NCI-H187 treated with DMSO at 0.1 percent for 48 hours (cell line): ENCODE data around the gene IRF2BPL.
A peak's percentile ranks its signal among the peaks of the same experiment; 100 is the strongest.
"Not testable (repeated sequence)": the region's sequence is repeated elsewhere in the genome, so short reads cannot be mapped to it uniquely, and the experiment has no call there.

Experiments
- DNase-seq: peaks from one replicate; lab custom pipeline; 2025; lab: John Stamatoyannopoulos, UW

The IRF2BPL gene

DNA sequence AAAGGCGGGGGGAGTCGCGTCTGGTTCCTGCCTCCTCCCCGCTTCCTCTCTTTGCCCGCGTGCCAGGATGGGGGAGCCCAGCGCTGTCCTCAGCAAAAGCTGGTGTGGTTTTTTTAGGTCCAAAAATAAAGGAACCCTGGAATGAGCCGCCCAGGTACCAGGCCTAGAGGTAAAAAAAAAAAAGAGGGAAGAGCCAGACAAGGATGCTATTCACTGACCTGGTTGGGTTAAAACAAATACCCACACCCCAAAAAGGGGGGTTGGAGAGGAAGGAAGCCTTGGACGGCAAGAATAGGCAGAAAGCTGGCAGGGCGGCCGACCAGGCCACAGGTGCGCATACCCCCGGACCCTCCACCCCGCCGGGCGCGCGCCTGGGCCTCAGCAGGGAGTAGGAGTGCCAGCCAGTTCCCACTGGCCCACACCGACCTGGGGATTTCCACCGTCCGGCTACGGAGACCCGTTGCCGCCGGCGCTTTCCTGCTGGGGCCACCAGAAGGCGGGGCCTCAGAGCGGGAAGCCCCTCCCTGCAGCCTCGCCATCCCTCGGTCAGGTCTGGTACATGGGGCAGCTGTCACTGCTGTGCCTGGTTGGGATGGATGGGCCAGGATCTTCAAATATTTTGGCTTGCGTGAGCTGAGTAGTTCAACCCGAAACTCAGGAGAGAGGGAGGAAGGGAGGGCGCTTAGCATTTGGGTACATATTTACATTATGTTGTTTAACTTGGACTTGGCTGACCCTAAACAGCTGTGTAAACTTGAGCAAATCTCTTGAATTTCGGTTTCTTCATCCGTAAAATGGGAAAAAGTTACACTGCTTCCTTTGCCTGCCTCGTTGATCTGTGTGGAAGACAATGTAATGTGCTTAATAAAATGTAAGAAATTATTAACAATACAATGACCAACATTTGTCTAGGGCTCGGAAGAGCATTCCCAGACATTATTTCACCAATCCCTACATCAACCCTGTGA lies 5.4 kb upstream of the IRF2BPL start:
- DNase-seq, result no peak

DNA sequence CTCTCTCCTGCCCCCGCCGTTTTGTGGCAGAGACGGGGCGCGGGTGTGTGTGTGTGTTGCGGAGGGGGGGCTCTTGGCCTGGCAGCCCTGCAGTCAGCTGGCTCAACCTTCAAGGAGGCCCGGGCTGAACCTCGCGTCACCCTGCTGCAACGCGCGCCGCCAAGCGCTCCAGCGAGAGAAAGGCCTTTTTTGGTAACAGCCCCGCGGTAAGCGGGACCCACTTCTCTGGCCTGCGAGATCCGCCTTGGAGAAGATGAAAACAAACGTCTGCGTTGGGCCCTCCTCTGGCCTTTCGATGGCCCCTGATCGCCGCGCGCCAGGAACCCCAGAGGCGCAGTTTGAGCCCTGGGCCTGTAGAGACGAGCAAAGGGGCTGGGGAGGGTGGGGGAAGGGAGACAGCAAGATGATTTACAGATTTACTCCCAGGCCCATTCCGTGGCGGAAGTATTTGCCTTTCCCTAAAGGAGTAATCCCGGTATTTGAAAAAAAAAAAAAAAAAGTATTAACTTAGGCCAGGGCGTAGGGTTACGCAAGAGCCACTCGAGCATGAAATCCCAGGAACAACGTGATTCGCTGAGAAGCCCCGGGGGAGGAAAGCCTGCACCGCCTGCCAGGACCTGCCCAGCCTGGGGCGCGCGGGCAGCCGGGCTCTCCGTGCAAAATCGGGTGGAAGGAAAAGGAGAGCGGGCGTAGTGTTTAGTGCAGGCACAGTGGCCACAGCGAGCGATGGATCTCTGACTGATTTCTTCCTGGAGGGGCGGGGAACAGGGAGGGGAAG lies 4.5 kb upstream of the IRF2BPL start:
- DNase-seq, result peak; percentile 90

DNA sequence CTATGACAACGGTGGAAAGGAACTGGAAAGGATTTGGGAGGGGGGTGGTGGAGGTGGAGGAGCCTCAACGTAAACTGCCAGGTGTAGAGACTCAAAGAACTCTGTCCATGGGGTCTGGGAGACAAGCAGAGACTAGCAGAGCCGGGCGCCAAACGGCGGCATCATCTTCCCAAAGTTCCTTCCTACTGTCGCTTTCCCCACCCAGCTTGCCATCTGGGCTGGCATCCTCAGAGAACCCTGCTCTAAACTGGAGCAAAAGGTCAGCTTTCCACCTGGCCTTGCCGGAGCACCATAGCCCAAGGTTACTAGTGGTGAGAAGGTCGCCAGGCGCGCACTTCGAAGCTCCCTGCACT lies 4.0 kb upstream of the IRF2BPL start:
- no peak for DNase-seq

DNA sequence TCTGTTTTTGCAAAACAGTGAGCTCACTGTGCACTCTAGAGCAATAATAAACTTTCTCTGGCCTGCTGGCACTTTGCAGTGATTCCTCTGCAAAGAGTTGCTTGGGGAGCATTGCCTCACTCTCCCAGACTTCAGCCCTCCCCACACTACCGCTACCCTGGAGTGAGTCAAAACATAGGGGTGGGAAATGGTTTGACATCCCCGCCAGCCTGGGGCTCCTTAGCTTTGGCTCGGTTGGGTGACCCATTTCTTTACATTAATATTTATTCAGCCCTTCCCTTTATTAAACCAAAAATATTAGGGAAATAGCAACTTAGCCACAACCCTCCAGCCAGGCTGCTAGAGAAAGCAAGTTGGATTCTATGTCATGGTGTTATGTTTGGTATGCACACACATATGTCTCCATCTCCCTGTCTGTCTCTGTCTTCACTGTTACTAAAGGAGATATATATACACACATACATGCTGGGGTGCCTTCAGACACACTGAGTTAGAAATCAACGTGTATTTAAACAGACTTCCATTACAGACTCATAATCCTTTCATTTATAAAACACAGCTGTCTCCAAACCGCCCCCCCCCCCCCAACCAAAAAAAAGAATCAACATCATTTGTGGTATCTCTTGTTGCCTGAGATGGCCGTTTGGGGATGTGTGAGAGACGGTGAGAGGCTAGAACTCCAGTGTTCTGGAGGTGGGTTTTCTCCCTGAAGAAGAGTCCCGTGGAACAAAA lies 3.4 kb upstream of the IRF2BPL start:
- DNase-seq, result no peak

DNA sequence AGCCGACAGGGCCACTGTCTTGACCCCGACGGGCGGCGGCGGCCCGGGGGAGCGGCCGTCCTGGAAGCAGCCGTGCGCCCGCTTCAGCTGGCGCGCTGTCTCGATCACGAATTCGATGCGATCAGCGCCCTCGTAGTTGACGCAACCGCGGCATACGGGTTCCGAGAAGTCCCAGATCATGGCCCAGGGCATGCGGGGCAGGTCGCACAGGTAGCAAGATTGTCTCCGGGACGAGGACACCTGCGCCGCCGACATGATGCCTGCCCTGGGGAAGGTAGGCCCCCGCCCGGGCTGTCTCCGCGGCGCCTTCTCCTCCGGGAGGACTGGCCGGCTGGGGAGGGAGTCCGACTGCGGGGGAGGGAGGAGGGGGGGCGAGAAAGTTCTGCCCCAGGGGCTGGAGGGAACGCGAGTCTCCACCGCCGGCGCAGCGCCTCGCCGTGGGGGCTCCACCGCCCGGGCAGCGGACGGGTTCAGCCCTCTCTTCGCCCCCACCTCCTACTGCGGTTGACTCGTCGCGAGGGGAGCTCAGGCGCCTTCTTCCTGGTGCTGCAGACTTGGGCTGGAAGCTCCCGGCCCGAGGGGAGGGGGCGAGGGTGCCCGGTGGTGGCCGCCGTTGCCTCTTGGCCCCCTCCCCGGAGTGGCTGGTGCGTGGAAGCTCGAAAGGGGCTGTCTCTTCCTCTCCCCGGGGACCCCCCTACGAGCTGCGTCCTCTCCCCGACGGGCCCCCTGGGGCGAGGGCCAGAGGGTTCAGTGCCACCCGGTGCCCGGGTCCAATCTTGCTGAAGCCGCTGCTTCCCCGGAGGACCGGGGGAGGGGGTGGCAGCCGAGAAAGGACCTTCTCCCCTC lies 747 bp downstream of the IRF2BPL start:
- DNase-seq, result no peak

DNA sequence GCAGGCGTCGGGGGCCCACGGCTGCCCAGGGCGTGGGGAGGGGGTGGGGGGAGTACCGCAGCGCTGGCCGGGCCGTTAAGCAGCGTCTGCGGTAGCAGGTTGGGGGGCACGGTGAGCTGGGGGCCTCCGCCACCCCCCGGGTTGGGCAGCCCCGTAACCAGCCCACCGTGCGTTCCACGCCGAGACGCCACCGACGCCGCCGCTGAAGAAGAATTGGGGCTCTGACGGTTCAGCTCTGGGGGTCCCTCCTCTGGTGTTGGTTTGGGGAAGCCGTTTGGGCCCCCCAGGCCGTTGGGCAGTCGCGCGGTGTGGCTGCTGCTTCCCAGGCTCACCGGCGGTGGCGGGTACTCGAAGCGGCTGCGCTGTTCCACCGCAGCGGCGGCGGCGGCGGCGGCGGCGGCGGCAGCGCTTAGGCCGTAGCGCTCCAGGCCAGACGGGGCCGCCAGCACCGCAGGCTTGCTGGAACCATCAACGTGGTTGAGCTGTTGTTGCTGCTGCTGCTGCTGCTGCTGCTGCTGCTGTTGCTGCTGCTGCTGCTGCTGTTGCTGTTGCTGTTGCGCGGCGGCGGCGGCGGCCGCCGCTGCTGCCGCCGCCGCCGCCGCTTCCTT lies 1.5 kb downstream of the IRF2BPL start:
- DNase-seq, result no peak

DNA sequence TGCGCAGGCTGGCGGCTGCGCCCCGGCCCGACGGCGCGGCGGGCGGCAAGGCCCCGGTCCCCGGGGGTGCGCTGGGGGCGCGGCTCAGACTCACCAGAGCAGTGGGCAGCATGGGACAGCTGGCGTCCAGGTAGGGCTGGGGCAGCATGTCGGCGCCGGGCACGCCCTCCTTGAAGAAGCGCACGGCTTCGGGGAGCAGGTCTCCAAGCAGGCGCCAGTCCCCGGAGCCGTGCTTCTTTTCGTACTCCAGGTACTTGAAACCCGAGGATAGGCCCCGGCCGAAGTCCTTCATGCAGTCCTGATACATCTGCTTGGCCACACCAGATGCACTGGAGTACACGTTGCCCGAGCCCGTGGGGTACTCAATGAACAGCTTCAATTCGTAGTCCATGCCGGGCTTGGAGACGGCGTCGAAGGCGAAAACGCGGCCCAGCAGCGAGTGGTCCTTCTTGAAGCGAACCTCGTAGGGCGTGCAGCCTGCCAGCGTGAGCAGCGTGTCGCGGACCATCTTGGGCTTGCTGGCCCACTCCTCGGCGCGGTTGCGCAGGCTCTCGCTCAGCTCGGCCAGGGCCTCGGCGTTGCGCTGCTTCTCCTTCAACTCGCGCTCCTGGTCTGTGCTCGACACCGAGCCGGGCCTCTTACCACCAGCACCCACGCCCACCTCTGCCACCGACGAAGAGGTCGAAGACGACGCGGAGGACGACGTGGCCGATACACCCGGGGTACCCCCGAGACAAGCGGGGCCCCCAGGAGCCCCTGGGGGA lies 2.2 kb downstream of the IRF2BPL start:
- no peak for DNase-seq

DNA sequence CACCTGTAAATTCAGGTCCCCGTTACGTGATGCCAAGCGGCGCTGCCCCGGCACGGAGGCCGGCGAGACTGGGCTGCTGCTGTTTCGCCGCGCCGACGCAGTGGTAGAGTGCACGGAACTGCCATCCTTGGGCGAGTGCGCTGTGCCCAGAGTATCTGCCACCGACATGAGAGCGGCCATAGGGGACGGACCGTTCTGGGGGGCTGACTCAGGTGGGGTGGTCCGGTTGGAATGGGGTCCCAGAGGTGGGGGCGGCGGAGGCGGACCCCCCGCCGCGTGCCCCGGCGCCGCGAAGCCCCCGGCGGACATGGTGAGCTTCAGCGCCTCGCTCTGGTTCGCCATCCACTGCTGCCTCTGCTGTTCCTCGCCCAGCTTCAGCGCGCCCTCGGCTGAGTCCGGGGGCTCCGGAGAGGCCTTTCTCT lies 2.8 kb downstream of the IRF2BPL start:
- DNase-seq, result no peak

DNA sequence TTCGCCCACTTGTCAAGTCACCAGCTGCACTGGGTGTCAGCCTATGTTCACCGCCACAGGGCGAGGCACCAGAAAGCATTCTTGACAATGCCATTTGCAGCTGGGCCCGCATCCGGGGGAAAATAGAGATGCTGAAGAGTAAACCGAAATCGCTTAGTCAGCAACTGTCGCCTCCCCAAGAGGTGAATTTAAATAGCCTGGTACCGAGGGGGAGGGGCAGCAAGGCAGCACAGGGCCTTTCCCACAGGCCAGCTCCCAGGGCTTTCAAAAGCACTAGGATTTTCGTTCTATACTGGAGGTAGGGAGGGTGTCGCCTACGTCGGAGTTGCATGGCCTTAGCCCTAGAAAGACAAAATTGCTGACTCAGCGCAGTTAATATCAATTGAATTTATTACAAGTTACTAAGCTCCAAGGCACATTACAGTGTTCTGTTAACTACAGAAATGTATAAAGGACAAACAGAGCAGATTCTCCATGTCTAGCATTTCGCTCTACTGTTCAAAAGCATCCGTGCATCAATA lies 4.3 kb downstream of the IRF2BPL start:
- peak; percentile 76 for DNase-seq

DNA sequence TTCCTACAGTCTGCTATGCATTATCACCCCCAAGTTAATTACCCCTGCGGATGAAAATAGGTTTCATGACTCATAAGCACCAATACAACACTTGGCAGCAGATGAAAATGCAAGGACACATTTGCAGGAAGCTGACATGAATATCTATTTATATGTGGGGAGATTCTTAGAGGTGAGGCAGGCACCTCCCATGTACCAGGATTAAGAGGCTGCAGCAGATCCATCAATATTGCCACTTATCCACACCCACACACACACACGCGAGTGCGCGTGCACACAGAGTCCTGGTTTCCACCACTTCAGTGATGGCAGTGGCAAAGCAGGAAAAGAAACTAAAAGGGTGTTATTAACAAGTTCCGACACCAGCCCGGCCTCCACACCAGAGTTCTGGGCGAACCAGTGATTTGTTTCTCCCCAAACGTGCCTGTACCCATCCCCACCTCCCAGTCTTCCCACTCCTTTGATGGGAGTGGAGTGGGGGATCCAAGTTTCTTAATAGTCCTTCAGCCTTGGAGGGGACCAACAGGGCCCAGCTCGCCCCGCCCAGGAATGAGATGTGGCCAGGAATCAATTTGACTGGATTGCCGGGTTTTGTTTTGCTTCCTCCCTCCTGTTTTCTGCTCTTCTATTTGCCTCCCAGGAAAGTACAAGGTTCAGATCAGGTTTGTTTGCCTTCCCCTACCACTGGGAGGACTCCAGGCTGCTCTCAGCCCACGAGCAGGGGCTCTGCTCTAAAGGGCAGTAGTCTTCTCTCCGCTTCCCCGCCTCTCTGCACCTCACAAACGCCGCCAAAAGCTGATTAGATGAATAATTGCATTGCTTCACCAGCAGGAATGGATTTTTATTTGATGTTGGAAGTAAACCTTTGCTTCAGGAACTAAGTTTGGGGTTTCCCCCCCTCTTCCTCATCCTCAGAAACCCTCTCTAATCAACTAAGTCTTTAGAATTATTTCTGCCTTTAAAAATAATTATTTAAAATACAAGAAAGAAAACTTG lies 5.2 kb downstream of the IRF2BPL start:
- no peak for DNase-seq

DNA sequence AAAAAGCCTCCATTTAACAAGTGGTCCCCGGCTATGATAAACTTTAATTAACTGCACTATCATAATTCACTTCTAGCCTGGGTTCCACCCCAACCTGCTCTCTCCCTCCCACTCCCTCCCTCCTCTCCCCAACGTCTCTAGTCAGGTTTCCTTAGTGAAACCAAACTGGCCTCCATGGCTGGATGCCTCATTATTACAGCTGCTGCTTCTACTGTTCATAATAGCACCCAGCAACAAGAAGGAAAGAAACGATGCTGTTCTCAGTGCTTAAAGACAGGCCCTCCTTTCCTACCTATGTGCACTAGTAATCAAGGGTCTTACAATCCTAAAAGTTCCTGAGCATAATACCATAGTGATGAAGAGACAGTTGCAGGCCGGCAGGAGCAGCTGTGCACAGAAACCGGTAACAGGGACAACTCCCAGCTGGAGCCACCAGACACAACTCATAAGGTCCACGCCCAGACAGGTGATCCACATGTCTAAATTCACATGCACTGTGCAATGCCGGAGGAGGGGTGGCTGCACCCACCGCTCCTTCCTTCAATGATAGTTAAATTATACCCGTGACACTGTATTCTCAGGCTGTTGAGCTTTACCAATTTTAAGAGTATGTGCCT lies 6.2 kb downstream of the IRF2BPL start:
- DNase-seq, result peak; percentile 62

DNA sequence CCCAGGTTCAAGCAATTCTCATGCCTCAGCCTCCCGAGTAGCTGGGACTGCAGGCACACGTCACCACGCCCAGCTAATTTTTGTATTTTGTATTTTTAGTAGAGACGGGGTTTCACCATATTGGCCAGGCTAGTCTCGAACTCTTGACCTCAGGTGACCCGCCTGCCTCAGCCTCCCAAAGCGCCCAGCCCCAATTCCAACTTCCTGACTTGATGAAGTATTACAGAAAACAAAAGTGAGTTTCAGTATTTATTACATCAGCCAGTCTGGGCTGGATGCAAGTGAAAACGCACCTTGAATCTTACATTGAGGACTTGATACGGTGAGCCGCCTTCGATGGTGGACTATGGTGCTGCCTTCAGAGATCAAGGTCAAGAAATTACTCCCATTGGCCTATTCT lies 7.1 kb downstream of the IRF2BPL start:
- DNase-seq, result not testable (repeated sequence)

DNA sequence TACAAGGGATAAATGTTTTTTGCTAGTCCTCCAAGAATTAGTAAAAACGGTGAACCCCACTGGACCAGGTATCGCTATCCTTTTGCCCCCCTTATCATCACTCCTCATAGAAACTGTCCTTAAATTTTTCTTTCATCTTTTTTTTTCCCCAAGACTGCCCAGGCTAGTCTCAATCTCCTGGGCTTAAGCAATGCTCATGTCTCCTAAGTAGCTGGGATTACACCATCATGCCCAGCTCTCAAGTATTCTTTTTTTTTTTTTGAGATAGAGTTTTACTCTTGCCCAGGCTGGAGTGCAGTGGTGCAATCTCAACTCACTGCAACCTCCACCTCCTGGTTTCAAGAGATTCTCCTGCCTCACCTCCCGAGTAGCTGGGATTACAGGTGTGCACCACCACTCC lies 9.7 kb downstream of the IRF2BPL start:
- DNase-seq, result no peak

DNA sequence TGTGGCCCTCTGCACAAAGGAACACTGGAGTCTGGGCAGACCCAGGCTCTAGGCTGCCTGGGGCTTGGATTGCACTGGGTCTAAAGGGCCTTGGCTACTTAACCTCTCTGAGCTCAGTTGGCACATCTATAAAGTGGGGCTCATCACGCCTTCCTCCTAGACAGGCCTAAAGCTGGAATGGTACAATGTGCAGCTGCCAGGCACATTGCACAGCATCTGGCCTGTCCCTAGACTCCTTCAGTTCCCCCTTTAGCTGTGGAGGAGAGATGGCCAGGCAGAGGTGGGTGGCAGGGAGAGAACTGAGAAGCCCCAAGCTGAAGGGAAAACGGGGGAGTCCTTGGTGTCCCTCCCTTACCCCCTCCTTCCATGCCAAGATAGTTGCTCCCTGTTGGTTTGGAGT lies 10.8 kb downstream of the IRF2BPL start:
- DNase-seq, result no peak

DNA sequence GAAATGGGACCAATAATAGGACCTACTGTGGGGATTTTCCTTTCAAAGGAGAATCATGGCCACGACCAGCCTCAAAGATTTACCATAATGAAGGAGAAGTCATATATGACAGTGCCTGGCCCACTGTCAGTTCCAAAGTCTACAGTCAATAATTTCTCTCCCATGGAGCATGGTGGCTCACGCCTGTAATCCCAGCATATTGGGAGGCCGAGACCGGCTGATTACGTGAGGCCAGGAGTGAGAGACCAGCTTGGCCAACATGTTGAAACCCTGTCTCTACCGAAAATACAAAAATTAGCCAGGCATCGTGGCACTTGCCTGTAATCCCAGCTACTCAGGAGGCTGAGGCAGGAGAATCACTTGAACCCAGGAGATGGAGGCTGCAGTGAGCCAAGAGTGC lies 13.8 kb downstream of the IRF2BPL start:
- DNase-seq, result no peak

DNA sequence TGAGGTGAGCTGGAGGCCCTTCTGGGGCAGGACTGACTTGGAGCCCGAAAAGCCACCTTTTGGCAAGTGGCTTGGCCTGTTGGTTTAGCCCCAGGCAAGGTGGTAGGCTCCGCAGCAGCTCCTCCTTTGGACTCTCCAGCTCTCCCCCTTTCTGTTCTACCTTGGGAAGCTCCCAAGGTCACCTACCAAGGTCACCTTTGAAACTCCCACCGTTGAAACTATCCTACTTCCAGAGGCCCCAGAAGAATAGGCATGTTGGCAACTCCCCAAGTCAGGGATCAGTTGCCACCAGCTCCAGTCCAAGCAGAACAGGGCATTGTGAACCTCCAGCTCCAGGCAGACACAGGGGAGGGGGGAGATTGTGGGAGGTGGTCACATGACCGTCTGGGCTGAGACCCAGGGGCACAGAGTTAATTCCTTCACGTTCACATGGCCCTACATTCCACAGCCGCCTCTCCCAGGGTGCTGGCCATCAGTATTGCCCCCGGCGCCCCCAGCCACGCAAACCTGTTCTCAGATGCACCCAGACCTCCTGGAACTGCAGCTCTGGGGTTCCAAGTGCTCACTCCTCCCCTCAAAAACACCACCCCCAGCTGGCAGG lies 14.4 kb downstream of the IRF2BPL start:
- DNase-seq, result no peak

DNA sequence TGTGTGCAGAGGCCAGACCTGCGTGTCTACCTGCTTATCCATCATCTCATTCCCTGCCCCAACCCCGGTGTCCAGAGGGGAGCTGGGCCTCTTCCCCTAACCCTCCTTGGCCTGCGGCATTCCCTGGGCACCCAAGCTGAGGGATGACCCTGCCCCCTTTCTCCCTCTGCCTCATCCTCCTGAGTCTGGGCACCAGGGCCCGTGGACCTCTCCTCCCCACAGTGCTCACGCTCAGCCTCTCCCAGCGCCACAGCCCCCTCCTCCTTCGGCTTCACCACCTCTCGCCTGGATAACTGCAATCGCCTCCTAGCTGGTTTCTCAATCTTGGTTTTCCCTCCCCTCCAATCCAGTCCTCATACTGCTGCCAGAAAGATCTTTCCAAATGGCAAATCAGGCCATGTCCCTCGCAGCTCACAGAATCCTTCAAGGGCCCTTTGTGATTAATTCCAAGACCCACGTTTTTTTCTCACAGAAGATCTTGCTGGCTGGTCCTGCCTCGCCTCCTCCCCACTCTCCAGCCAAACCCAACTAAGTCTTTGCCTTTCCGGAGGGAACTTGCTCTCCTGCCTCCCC lies 16.2 kb downstream of the IRF2BPL start:
- no peak for DNase-seq

DNA sequence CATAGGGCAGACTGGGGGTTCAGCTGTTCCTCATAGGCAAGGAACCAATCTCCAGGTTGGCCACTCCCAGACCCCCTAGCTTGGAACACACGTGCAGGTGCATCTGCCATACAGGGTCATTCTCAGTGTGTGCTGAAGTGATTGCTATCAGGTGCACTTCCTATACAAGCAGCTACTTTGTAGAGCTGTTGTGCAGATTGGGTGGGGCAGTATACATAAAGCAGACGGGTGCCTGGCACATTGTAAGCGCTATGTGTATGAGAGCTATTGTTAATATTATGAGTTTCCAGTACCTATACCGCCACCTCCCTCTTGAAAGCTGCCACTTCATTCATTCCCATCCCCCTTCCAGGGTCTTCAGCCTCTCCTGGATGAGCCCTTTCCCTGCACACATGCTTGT lies 17.3 kb downstream of the IRF2BPL start:
- peak; percentile 68 for DNase-seq
